GM12892 (cell line): ENCODE measurements around the gene PLCG2.

Source experiments
- POLR2A ChIP-seq: IDR thresholded peaks from 2 replicates; pipeline ENCODE4 v1.6.1; 2011; ENCODE audit warnings: low read depth, low read length, control low read depth
- POLR2AphosphoS5 ChIP-seq: IDR thresholded peaks from 2 replicates; pipeline ENCODE4 v1.6.1; 2011; ENCODE audit warnings: low read depth, low read length, control low read depth
- TAF1 ChIP-seq: IDR thresholded peaks from 2 replicates; pipeline ENCODE4 v1.6.1; 2011; ENCODE audit warnings: low read depth, mild to moderate bottlenecking, control low read depth, low read length, borderline replicate concordance

DNA sequence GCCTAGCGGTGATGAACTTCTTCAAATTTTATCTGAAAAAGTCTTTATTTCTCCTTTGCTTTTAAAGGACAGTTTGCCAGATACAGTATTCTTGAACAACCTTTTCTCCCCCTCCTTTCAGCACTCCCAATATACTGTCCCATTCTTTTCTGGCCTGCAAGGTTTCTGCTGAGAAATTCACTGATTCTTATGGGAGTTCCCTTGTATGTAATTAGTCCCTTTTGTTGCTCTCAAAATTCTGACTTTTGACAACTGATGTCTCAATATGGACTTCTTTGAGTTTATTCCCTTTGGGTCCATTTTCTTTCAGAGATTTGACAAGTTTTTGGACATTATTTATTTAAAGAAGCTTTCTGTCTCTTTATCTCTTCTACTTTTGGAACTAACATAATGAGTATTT, 192.8 kb downstream of the PLCG2 start:
- TF ChIP-seq POLR2A = no peak
- TF ChIP-seq POLR2AphosphoS5 = no peak
- no peak for TF ChIP-seq TAF1
